A549 (cell line): ENCODE data around the gene BORCS6. TPM values are rescaled to one million over a fixed set of nuclear protein-coding genes. Genes with fewer than 3 reads are reported as not detected.
"Not testable (repeated sequence)": the region's sequence is repeated elsewhere in the genome, so short reads cannot be mapped to it uniquely, and the experiment has no call there.

ENCODE experiments used
- ATAC-seq, 2 experiments: fragments of 200-7000 bp in 1 of 2; fragments of >200 bp in 1 of 2; cut with Nextera tagmentation in 1 of 2; cut with Tn5 transposase in 1 of 2; 3 replicates each; pipeline versions ENCODE4 v1.8.0 to v1.9.1; 2018 to 2020; ENCODE audit warnings: mild to moderate bottlenecking in 1 of 2, moderate library complexity in 1 of 2
- CTCF ChIA-PET: fragments of 300-600 bp; sonication (Branson Sonifier 250); formaldehyde crosslinking; extraction: SDS; loops from one replicate; lab custom pipeline; 2021; ENCODE audit warnings: antibody characterized with exemption, inconsistent platforms; lab: Yijun Ruan, JAX
- POLR2A ChIA-PET: fragments of 350-600 bp; formaldehyde crosslinking; extraction: SDS; loops from one replicate; lab custom pipeline; 2021; ENCODE audit warnings: antibody characterized with exemption, inconsistent platforms; lab: Yijun Ruan, JAX
- DNase-seq, 2 experiments: peaks; one replicate each; pipeline versions ENCODE4 v3.0.0 to v3.0.0-alpha.2; 2011 to 2016; ENCODE audit warnings: low read depth in 1 of 2, low spot score in 1 of 2
- FAIRE-seq: peaks from 2 replicates; lab custom pipeline; 2011; peaks lifted over from hg19 to GRCh38; lab: Jason Lieb, UNC
- H3K27ac ChIP-seq, 2 experiments: fragments of >200 bp; sonication (Bioruptor Twin); formaldehyde crosslinking; 3 replicates each; pipeline ENCODE4 v1.5.1; 2016 to 2017
- H3K4me1 ChIP-seq: fragments of >200 bp; sonication (Bioruptor Twin); formaldehyde crosslinking; 3 replicates; pipeline ENCODE4 v1.6.1; 2016
- H3K4me2 ChIP-seq: fragments of >200 bp; sonication (Bioruptor Twin); formaldehyde crosslinking; 3 replicates; pipeline ENCODE4 v1.6.1; 2016
- H3K4me3 ChIP-seq: fragments of >200 bp; sonication (Bioruptor Twin); formaldehyde crosslinking; 3 replicates; pipeline ENCODE4 v1.5.1; 2016
- H3K9me3 ChIP-seq: fragments of >200 bp; sonication (Bioruptor Twin); formaldehyde crosslinking; 3 replicates; pipeline ENCODE4 v1.6.1; 2016
- ATOH8 ChIP-seq: fragments of 250-450 bp; sonication (Bioruptor Pico); IDR thresholded peaks from 2 replicates; pipeline ENCODE4 v1.5.0; 2020; ENCODE audit warnings: low read depth, mild to moderate bottlenecking, moderate library complexity
- BCL3 ChIP-seq: fragments of >200 bp; sonication (Bioruptor Twin); formaldehyde crosslinking; IDR thresholded peaks from 3 replicates; pipeline ENCODE4 v1.6.1; 2016
- BHLHE40 ChIP-seq: IDR thresholded peaks from 2 replicates; pipeline ENCODE4 v1.6.1; 2012; ENCODE audit warnings: low read depth, low read length, inconsistent platforms
- EHF ChIP-seq: fragments of 250-450 bp; sonication (Bioruptor Pico); IDR thresholded peaks from 2 replicates; pipeline ENCODE4 v1.5.0; 2020; ENCODE audit warnings: mild to moderate bottlenecking
- ESRRA ChIP-seq: fragments of 150-350 bp; IDR thresholded peaks from 2 replicates; pipeline ENCODE4 v1.6.1; 2014; ENCODE audit warnings: mild to moderate bottlenecking, low read length, borderline replicate concordance
- FOSB ChIP-seq: fragments of 250-450 bp; sonication (Bioruptor Pico); IDR thresholded peaks from 2 replicates; pipeline ENCODE4 v1.5.0; 2020; ENCODE audit warnings: mild to moderate bottlenecking, moderate library complexity
- FOXS1 ChIP-seq: fragments of 250-450 bp; sonication (Bioruptor Pico); IDR thresholded peaks from 2 replicates; pipeline ENCODE4 v1.5.0; 2020; ENCODE audit warnings: mild to moderate bottlenecking, moderate library complexity
- JUN ChIP-seq, 2 experiments: fragments of >200 bp; sonication (Bioruptor Twin); formaldehyde crosslinking; IDR thresholded peaks; 2 replicates in 1 of 2; 3 replicates in 1 of 2; pipeline ENCODE4 v1.6.1; 2016 to 2017
- KDM1A ChIP-seq: fragments of 200-600 bp; sonication (generic); IDR thresholded peaks from 2 replicates; pipeline ENCODE4 v1.6.1; 2016; ENCODE audit warnings: low read depth, mild to moderate bottlenecking
- MAZ ChIP-seq: fragments of 150-350 bp; IDR thresholded peaks from 2 replicates; pipeline ENCODE4 v1.6.1; 2014; ENCODE audit warnings: antibody characterized with exemption, low read depth, low read length, borderline replicate concordance
- NPAS2 ChIP-seq: fragments of 250-450 bp; sonication (Bioruptor Pico); IDR thresholded peaks from 2 replicates; pipeline ENCODE4 v1.8.0; 2022; ENCODE audit warnings: mild to moderate bottlenecking, moderate library complexity, borderline replicate concordance
- PHF8 ChIP-seq: fragments of 200-600 bp; sonication (generic); IDR thresholded peaks from 2 replicates; pipeline ENCODE4 v1.6.1; 2016; ENCODE audit warnings: low read depth, mild to moderate bottlenecking, antibody characterized with exemption, moderate library complexity, borderline replicate concordance
- POLR2A ChIP-seq: IDR thresholded peaks from 2 replicates; pipeline ENCODE4 v1.6.1; 2012; ENCODE audit warnings: mild to moderate bottlenecking, low read length
- POLR2AphosphoS2 ChIP-seq: conservative IDR thresholded peaks from 2 replicates; pipeline ENCODE4 v1.6.1; 2012; ENCODE audit warnings: low read length, improper control_type of control experiment, inconsistent platforms
- RARB ChIP-seq: fragments of 250-450 bp; sonication (Bioruptor Pico); IDR thresholded peaks from 2 replicates; pipeline ENCODE4 v1.8.0; 2021; ENCODE audit warnings: mild to moderate bottlenecking, moderate library complexity
- RFX5 ChIP-seq: fragments of 450-650 bp; IDR thresholded peaks from 2 replicates; pipeline ENCODE4 v1.7.1; 2014; ENCODE audit warnings: antibody characterized with exemption, mild to moderate bottlenecking, moderate library complexity
- RNF2 ChIP-seq: fragments of 200-600 bp; sonication (generic); IDR thresholded peaks from 2 replicates; pipeline ENCODE4 v1.6.1; 2016; ENCODE audit warnings: low read depth, mild to moderate bottlenecking, antibody characterized with exemption, moderate library complexity, borderline replicate concordance
- TFCP2L1 ChIP-seq: fragments of 250-450 bp; sonication (Bioruptor Pico); IDR thresholded peaks from 2 replicates; pipeline ENCODE4 v1.5.0; 2021; ENCODE audit warnings: mild to moderate bottlenecking
- TP53 ChIP-seq: fragments of 250-450 bp; sonication (Bioruptor Pico); IDR thresholded peaks from 2 replicates; pipeline ENCODE4 v1.5.0; 2021; ENCODE audit warnings: mild to moderate bottlenecking, moderate library complexity
- ZNF302 ChIP-seq: fragments of 250-450 bp; sonication (Bioruptor Pico); IDR thresholded peaks from 2 replicates; pipeline ENCODE4 v1.9.0; 2021; ENCODE audit warnings: inconsistent platforms, mild to moderate bottlenecking, moderate library complexity
- WGBS: methylation state at CpG from one replicate; pipeline ENCODE4 v1.1.6; 2017; ENCODE audit errors: missing lambda C conversion rate; 5-methylcytosine and 5-hydroxymethylcytosine counted together
- polyA plus RNA-seq, 4 experiments: library from polyadenylated mRNA; depleted of rRNA in 3 of 4; stranded (reverse); fragments of >200 nt; fragmentation: RNase III in 1 of 4; extraction: RNeasy Plus Mini Kit Qiagen cat#74134 plus additional on column Dnase treatment in 1 of 4; gene quantifications; 2 replicates in 3 of 4; 3 replicates in 1 of 4; pipeline ENCODE4 v1.2.3, GENCODE V29; 2011 to 2017
- TF ChIP-seq, protein P1 (sequence below): fragments of 450-650 bp; IDR thresholded peaks from 2 replicates; pipeline ENCODE4 v1.6.1; 2014; ENCODE audit warnings: antibody characterized with exemption

BORCS6 gene
- polyA plus RNA-seq, 2 of the 4 experiments (the other 2 are of a cell fraction) = 3.0 to 6.6 TPM

DNA sequence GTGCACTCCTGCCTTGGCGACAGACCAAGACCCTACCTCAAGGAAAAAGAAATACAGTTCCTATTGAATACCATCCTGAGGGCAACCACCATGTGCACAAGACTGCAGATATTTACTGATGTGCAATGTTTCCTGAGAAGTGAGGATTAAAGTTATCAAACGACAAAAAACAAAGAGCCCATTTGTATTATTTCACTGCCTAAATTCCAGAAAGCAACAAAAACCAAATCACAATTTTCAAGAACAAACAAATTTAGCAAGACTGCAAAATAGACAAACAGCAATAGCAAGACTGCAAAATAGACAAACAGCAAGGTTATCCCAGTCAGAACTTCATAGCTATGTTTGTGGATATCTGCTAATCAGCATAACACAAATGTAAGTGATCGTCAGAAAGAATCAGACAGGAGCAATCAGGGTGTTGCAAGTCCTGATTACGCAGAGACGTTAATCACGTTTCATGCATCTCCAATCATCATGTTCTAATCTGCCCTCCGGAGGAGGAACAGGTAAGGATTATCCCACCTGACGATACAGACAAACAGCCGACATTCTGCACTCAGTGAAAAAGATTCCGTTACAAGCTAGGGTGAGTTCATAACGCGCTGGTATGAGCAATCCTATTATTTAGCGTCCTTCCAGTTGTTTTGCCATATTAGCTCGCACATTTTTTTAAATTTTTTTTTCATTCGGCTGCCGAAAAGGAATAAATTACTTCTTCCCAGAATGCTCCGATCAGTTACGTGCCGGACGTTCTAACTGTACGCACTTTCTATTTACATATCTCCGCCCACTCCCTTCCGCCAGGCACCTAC is 16.7 kb downstream of the BORCS6 start (continued):
- TF ChIP-seq NPAS2 = no peak
- peak; percentile 100 for TF ChIP-seq RARB
- peak; percentile 100 for TF ChIP-seq BCL3
- TF ChIP-seq RNF2 = no peak
- peak; percentile 100 for TF ChIP-seq FOSB (CRISPR knock-in tag)
- TF ChIP-seq JUN (IDR thresholded peaks at IDR 0.05) = peak; percentile 100
- TF ChIP-seq POLR2AphosphoS2 = peak; percentile 96; the same call in 1 of the 2 replicates
- peak; percentile 100 for TF ChIP-seq POLR2A
- peak; percentile 65; the same call in 1 of the 2 replicates for TF ChIP-seq RFX5
- peak; percentile 99 for TF ChIP-seq TP53 (CRISPR knock-in tag)
- TF ChIP-seq TFCP2L1 = peak; percentile 100
- TF ChIP-seq, protein P1, sequence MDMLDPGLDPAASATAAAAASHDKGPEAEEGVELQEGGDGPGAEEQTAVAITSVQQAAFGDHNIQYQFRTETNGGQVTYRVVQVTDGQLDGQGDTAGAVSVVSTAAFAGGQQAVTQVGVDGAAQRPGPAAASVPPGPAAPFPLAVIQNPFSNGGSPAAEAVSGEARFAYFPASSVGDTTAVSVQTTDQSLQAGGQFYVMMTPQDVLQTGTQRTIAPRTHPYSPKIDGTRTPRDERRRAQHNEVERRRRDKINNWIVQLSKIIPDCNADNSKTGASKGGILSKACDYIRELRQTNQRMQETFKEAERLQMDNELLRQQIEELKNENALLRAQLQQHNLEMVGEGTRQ = no peak
- peak; percentile 96; the same call in 1 of the 2 replicates for TF ChIP-seq FOXS1 (CRISPR knock-in tag)
- peak; percentile 91 for TF ChIP-seq BHLHE40
- TF ChIP-seq MAZ = peak; percentile 98
- TF ChIP-seq PHF8 = no peak
- no peak for TF ChIP-seq KDM1A
- TF ChIP-seq ATOH8 (CRISPR knock-in tag) = peak; percentile 97
- TF ChIP-seq EHF = peak; percentile 98; the same call in 1 of the 2 replicates

GRCh38 chr17:8170186-8170585 is 19.8 kb downstream of the BORCS6 start:
- CTCF ChIA-PET = interaction anchor here (1.0 to 1.6 kb wide), 5 partner anchors 10 to 32 kb away, joined by 3 to 10 read pairs (median 3); no protein-coding TSS in a partner anchor
- FAIRE-seq = not testable (repeated sequence)

DNA sequence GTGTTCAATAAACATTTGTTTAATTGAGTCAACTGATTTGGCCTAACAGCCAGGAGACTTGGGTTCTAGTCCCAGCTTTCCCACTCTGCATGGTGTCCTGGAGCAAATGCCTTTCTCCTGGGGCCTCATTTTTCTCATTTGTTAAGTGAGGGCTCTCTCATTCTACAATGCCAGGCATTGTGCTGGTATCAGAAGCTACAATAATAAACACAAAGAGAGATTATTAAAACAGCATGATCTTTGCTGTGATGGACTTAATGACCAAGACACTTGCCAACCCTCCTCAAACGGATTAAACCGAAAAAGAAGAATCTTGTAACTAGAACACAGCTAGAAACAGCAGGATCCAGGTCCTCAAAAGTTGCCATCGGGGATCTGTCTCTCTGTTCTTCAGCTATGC is 22.5 kb downstream of the BORCS6 start:
- Histone ChIP-seq H3K9me3 (no peaks in the 10 kb centered on the region), H3K4me2 (no peak overlapping the region), H3K27ac (no peak overlapping the region), H3K4me1 (peaks cover 22% of the 10 kb centered on the region), H3K4me3 (no peak overlapping the region)
- ChIA-PET POLR2A (no interaction called here), CTCF (interaction anchor here (0.8 to 2.1 kb wide), 11 partner anchors 9 to 133 kb away, joined by 3 to 16 read pairs (median 4); no protein-coding TSS in a partner anchor)
- DNase-seq (no peak), FAIRE-seq (no peak), ATAC-seq (no peak)
- WGBS = 84% methylated on average over 3 of the region's 3 CpGs
- TF ChIP-seq ZNF302 (CRISPR knock-in tag) (no peak), ESRRA (no peak), RARB (no peak)

More at GRCh38 chr17:8170186-8170585, 19.8 kb downstream of the BORCS6 start:
- H3K27ac ChIP-seq, DNase-seq, H3K4me2 ChIP-seq, H3K4me3 ChIP-seq, H3K9me3 ChIP-seq, ATAC-seq: not testable (repeated sequence)
- POLR2A ChIA-PET = interaction anchor here (1.4 kb wide), 1 partner anchor 14 kb away, joined by 4 read pairs; no protein-coding TSS in a partner anchor
- WGBS = 92% methylated on average over 18 of the region's 19 CpGs
- H3K4me1 ChIP-seq = peaks cover 20% of the 10 kb centered on the region
